Measurements from ENCODE around the gene TIMM13. TPM values are rescaled to one million over a fixed set of nuclear protein-coding genes. Genes with fewer than 3 reads are reported as not detected.

Gene TIMM13
- total and polyA plus RNA-seq, 2 of the 8 experiments (the other 6 are each of a cell fraction or from before 2014, with no cell fraction given), result 270 to 275 TPM

DNA sequence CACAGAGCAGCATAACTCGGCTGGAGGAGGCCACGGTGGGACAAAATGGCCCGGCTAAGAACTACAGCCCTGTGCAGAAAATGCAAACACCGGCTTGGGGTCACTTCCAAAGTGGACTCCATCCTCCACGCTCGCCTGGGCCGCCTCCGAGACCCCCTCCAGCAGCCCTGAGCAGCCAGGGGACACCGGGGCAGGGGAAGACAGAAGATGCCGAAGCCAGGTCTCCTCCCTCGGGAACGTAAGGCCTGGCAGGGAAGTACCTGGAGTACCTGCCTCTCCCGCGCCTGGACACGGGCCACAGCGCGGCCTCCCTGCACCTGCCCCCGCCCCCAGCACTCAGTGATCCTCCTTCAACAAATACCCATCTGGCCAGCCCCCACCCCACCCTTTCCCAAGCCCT lies 24.4 kb upstream of the TIMM13 start (continued):
- TF ChIP-seq JUND (IDR thresholded peaks at IDR 0.05; ENCODE audit: low read length) (no peak), SIX5 (IDR thresholded peaks at IDR 0.05; ENCODE audit: low read depth, low read length) (no peak), EP300 (IDR thresholded peaks at IDR 0.05; ENCODE audit: borderline replicate concordance in 1 of 2, low read depth in 2 of 2, low read length in 2 of 2) (no peak), SP2 (IDR thresholded peaks at IDR 0.05; ENCODE audit: low read length) (no peak), SUZ12 (IDR thresholded peaks at IDR 0.05; ENCODE audit: low read length) (no peak)

Measured in H1 (cell line).